K562 treated with DMSO at 1 percent for 48 hours (cell line): ENCODE measurements around the gene HGS. TPM values are rescaled to one million over a fixed set of nuclear protein-coding genes. Genes with fewer than 3 reads are reported as not detected.

ENCODE experiments used
- total RNA-seq: library from RNA; unstranded; fragments of 300-600 nt; gene quantifications from 2 replicates; pipeline ENCODE4 v1.2.3, GENCODE V29; 2022; ENCODE audit warnings: low replicate concordance; ENCODE audit errors: extremely low read depth

The HGS gene, protein sequence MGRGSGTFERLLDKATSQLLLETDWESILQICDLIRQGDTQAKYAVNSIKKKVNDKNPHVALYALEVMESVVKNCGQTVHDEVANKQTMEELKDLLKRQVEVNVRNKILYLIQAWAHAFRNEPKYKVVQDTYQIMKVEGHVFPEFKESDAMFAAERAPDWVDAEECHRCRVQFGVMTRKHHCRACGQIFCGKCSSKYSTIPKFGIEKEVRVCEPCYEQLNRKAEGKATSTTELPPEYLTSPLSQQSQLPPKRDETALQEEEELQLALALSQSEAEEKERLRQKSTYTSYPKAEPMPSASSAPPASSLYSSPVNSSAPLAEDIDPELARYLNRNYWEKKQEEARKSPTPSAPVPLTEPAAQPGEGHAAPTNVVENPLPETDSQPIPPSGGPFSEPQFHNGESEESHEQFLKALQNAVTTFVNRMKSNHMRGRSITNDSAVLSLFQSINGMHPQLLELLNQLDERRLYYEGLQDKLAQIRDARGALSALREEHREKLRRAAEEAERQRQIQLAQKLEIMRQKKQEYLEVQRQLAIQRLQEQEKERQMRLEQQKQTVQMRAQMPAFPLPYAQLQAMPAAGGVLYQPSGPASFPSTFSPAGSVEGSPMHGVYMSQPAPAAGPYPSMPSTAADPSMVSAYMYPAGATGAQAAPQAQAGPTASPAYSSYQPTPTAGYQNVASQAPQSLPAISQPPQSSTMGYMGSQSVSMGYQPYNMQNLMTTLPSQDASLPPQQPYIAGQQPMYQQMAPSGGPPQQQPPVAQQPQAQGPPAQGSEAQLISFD
- not detected in 2 replicates for total RNA-seq

DNA sequence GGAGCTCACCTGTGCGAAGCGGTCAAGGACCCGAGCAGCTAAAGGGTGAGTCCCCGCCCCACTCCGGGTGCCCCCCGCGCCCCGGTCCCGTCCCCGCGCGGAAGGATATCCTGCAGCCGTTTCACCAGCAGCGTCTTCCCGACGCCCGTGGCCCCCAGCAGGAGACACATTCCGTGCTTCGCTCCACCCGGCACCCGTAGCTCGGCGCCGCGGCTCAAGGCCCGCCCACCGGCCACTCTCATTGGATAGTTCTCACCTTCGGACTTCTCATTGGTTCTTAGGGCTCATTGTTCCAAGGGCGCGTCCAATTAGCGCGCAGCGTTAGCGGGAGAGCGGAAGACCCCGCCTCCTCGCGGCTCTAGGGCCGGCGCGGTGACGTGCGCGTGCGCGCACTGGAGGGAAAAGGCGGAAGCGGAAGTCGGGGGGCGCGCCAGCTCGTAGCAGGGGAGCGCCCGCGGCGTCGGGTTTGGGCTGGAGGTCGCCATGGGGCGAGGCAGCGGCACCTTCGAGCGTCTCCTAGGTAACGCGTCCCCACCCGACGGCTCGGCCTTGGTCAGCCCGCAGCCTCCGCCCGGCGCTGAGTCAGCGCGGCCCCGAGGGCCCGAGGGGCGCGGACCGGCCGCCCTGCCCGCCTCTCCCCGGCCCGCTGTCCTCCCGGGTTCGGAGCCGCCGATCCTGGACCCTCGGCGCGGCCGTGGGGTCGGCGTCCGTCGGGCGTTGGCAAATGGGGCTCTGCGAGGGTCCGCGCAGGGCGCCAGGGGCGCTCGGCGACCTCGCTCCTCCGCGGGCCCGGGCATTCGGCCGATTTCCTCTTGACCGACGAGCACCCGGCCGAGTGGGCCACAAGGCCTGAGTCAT, at the start of gene HGS, which contains the start of gene ARL16:
Gene HGS (plus strand): TSS at position 428 of the 858 bp plus-strand sequence. CDS start 56 bp downstream, at position 484.
Gene ARL16 (minus strand): TSS at position 214 of the 858 bp plus-strand sequence. CDS start 44 bp downstream, at position 170.

DNA sequence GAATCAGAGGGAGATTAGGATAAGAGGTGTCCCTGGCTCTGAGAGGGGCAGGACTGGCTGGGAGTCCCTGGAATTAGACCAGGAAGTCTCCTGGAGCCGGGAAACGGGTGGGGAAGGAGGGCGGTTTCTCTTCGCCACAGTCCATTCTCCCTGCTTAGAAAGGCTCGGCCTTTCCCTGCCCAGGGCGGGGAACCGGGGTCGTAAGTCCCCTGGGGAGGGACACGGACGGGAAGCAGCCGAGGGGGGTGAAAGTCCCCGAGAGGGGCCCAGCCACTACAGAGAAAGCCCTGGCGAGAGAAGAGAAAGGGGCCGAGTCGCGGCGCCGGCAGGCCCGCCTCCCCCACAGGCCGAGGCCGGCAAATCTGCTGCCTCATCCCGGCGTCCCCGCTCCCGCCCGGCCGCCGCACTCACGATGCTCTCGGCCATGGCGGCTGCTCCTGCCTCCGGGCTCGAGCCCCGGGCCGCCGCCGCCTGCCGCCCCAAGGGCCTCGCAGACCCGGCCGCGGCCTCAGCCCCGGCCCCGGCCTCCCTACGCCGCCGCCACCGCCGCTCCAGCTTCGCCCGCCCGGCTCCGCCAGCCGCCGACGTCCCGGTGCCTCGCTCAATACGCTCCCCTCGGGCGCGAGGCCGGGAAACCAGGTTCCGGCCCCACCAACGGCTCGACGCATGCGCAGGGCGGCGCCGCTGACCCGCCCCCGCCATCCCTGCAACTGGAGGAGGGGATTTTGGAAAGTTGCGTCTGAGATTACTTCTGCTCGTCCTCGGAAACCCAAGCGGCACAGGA, 47.1 kb upstream of the HGS start, which contains the start of the genes NPLOC4 and TSPAN10:
Gene NPLOC4 (minus strand): TSS at position 608 of the 784 bp plus-strand sequence. CDS start 182 bp downstream, at position 426.
Gene TSPAN10 (plus strand): TSS at position 692 of the 784 bp plus-strand sequence. CDS start 5,217 bp downstream, outside the sequence.

DNA sequence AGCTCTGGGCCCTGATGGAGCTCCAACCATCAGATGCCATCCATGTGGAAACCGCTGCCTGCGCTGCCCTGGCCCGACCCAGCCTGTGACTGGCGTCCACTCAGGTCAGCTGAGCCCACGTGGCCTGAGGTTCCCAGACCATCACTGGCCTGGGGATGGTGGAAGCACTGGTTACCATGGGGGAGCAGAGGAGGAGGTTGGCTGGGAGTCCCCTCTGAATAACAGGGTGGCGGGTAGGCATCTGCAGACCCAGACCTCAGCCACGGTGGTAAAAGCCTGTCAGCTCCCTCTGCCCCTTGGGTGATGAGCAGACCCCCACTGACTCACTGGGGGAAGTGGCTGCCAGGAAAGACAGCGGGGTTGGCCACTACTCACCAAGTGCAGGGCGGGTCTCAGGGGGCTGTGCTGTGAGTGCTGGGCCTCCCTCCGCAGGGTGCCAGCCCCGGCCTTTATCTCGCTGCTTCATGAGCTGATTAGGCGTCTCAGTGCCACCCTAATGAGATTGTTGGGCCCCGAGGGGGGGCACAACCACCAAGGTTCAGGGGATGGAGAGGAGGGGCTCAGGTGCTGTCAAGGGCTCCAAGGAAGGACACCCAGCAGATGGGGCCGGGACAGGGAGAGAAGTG, 27.6 kb upstream of the HGS start, which contains the start of gene PDE6G:
Gene PDE6G (minus strand): TSS at position 425 of the 626 bp plus-strand sequence. CDS start 3,237 bp downstream, outside the sequence.

DNA sequence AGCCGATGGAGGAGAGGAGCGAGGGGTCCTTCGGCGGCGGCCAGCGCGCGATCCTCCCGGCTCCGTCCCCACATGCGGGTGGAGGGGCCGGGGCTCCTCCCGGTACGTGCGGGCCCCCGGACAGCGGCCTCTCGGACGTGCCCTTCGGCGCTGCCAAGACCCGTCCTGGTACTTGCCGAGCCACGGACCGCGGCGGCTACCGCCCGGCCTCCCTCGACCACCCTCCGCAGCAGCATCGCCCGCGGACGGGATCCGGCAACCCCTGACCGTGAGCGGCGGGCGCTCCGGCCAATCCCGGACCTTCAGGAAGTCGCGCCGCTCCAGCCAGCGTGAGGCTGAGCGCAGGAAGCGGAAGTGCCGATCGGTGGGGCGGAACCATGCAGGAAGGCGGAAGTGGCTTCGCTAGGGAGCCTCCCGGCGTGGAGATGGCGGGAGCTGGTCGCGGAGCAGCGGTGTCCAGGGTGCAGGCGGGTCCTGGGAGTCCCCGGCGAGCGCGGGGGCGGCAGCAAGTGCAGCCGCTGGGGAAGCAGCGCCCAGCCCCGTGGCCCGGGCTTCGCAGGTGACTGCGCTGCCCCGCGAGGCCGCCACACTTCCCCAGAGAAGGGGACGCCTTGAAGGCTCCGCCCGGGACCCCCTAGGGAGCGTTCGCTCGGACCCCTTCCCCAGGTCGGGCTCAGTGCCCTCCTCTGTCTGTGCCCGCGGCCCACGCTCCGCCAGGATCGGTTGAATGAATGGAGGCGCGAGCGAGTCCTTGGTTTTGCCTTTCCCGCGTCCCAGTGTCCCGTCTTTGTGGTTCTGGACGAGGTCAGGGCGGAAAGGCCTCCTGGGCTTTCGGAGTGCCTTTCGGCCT, 17.2 kb upstream of the HGS start, which contains the start of the genes CCDC137 and OXLD1:
Gene CCDC137 (plus strand): TSS at position 396 of the 850 bp plus-strand sequence. CDS start 30 bp downstream, at position 426.
Gene OXLD1 (minus strand): TSS at position 264 of the 850 bp plus-strand sequence. CDS start 28 bp downstream, at position 236.

DNA sequence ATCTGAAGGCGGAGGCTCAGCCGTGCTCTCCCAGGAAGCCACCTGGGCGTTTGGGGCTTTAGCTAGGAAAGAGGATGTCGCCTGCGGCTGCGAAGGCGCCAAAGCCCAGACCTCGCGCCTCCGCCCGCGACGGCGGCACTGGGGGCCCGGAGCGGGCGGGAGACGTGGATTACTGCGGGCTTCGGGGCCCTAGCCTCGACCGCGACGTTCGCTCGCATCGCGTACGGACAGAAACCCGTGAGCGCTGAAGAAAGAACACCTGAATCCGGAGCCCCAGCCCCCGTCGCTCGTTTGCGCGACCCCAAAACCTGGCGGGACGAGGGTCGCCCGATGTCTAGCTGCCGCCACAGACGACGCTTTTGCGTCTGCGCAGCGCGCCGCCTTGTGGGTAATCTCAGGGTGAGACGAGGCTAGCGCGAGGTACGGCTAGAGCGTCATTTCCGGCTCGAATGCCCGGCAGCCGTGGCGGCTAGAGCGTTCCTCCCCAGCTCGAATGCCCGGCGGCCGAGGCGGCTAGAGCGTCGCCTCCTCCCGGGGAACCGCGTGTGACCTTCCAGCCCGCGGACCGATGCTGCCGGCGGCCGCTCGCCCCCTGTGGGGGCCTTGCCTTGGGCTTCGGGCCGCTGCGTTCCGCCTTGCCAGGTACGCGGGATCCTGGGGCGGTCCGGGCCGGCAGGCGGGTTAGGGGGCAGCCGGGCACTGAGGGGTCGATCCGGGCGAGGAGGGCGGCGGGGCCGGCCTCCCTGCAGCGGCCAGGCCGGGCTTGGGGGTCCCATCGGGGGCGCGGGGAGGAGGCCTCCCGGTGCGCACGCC, 19.3 kb downstream of the HGS start, which contains the start of gene MRPL12:
Gene MRPL12 (plus strand): TSS at position 434 of the 813 bp plus-strand sequence. CDS start 135 bp downstream, at position 569.

DNA sequence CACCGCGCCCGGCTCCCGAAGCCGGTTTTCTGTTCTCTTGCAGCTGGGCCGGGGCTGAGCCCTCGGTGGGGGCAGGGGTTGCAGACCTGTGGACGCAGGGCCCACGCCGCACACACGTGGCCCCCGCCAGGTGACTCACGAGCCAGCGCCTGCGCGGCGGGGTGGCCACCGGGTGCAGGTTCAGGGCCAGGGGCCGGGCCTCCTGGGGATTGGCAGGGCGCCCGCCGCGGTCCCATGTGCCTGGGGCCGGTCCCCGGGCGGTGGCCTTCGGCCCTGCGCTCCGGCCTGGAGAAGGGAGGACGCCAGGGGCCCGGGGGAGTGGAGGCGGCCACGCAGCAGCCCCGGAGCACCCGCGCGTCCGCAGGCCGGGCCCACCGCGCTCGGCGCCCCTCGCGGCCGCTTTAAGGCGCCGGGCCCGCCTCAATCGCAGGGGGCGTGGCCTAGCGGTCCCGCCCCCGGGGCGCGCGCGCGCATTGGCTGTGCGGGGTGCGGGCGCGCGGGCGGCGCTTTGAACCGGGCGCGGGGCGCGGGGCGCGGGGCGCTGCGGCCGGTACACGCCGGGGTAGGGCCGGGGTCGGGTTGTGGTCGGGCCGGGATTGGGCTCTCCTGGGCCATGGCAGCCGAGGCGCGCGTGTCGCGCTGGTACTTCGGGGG, 28.1 kb downstream of the HGS start, which contains the start of gene SLC25A10:
Gene SLC25A10 (plus strand): TSS at position 471 of the 654 bp plus-strand sequence. CDS start 143 bp downstream, at position 614.

Other genes starting within 250 kb of the HGS start
- gene ACTG1, start 171.2 kb upstream of the HGS start, total RNA-seq, result 609 and 621 TPM in 2 replicates
- gene FSCN2, start 155.6 kb upstream of the HGS start, total RNA-seq, result not detected in 2 replicates
- not detected in 2 replicates for gene FAAP100, start 131.7 kb upstream of the HGS start, total RNA-seq
- not detected in 2 replicates for gene NPLOC4, start 46.9 kb upstream of the HGS start, total RNA-seq
- gene TSPAN10, start 46.8 kb upstream of the HGS start, total RNA-seq, result not detected in 2 replicates
- gene PDE6G, start 27.5 kb upstream of the HGS start, total RNA-seq, result not detected in 2 replicates
- gene OXLD1, start 17.4 kb upstream of the HGS start, total RNA-seq, result not detected in 2 replicates
- gene CCDC137, start 17.3 kb upstream of the HGS start, total RNA-seq, result not detected in 2 replicates
- not detected in 2 replicates for gene ARL16, start 214 bp upstream of the HGS start, total RNA-seq
- gene MRPL12, start 19.4 kb downstream of the HGS start, total RNA-seq, result not detected in 2 replicates
- not detected in 2 replicates for gene SLC25A10, start 28.3 kb downstream of the HGS start, total RNA-seq
- not detected in 2 replicates for gene GCGR, start 120.1 kb downstream of the HGS start, total RNA-seq
- gene MCRIP1, start 149.3 kb downstream of the HGS start, total RNA-seq, result not detected in 2 replicates
- gene PPP1R27, start 151.0 kb downstream of the HGS start, total RNA-seq, result not detected in 2 replicates
- 1,566 TPM in 1 of 2 replicates, not detected in the other for gene P4HB, start 176.5 kb downstream of the HGS start, total RNA-seq
- gene ARHGDIA, start 187.3 kb downstream of the HGS start, total RNA-seq, result 847 TPM in 1 of 2 replicates, not detected in the other
- not detected in 2 replicates for gene ALYREF, start 207.6 kb downstream of the HGS start, total RNA-seq
- gene ANAPC11, start 207.7 kb downstream of the HGS start, total RNA-seq, result 1,946 TPM in 1 of 2 replicates, not detected in the other
- gene NPB, start 218.2 kb downstream of the HGS start, total RNA-seq, result not detected in 2 replicates
- not detected in 2 replicates for gene PCYT2, start 227.4 kb downstream of the HGS start, total RNA-seq
- not detected in 2 replicates for gene SIRT7, start 234.2 kb downstream of the HGS start, total RNA-seq
- gene MAFG, start 243.7 kb downstream of the HGS start, total RNA-seq, result not detected in 2 replicates